ENCODE results near the gene RCVRN. TPM values are rescaled to one million over a fixed set of nuclear protein-coding genes. Genes with fewer than 3 reads are reported as not detected.
A peak's percentile ranks its signal among the peaks of the same experiment; 100 is the strongest.

Gene RCVRN
- total RNA-seq, 1 experiment from 2014 or later: not detected

- no peaks in the 10 kb centered on the region for H3K79me2 ChIP-seq (ENCODE audit: low read depth)
- no peak overlapping the region for H2AFZ ChIP-seq
- intact Hi-C loops (cut with micrococcal nuclease; ENCODE audit: unreplicated experiment): no loop called here
- no peaks in the 10 kb centered on the region for H3K27me3 ChIP-seq (ENCODE audit: insufficient read depth, low read depth)
- POLR2A ChIA-PET (ENCODE audit: unreplicated experiment): no interaction called here
- H3K9me3 ChIP-seq (ENCODE audit: insufficient read depth, low read depth): peaks cover 18% of the 10 kb centered on the region; the same call in 1 of the 2 replicates
- H3K27ac ChIP-seq: no peak overlapping the region
- no peak overlapping the region for H3K4me3 ChIP-seq
- TF ChIP-seq CTCF (conservative IDR thresholded peaks at IDR 0.05) (no peak), EZH2 (IDR thresholded peaks at IDR 0.05; ENCODE audit: low read depth) (no peak)
- H3K36me3 ChIP-seq (ENCODE audit: low read depth): no peaks in the 10 kb centered on the region
- BruUV-seq (replicated peaks): no TSS peak
- H3F3A ChIP-seq (ENCODE audit: insufficient read depth, low read depth): peaks cover 11% of the 10 kb centered on the region; the same call in 1 of the 2 replicates
- no peak overlapping the region for H3K4me2 ChIP-seq
- CTCF ChIA-PET: no interaction called here
- H3K9me2 ChIP-seq (ENCODE audit: insufficient read depth): no peaks in the 10 kb centered on the region
- peaks cover 16% of the 10 kb centered on the region for H3K4me1 ChIP-seq (replicated peaks; ENCODE audit: insufficient read depth)
- DNase-seq: no peak
- no peaks in the 10 kb centered on the region for H4K20me1 ChIP-seq (ENCODE audit: insufficient read depth)
These were observed 18.7 kb downstream of the RCVRN start for GRCh38 chr17:9886141-9886930.

DNA sequence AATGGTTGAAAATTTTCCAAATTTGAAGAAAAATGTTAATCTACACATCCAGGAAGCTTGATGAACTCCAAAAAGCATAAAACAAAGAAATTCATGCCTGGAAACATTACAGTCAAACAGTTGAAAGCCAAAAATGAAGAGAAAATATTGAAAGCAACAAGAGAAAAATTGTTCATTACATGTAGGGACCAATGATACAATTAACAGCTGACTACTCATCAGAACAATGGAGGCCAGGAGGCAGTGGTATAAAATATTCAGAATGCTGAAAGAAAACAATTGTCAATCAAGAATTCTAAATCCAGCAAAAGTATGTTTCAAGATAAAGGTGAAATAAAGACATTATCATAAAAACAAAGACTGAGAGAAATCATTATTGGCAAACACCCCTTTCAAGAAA lies 21.6 kb downstream of the RCVRN start:
- no peak overlapping the region for H3K4me2 ChIP-seq
- H3K9me2 ChIP-seq (ENCODE audit: insufficient read depth): no peaks in the 10 kb centered on the region
- H3K9me3 ChIP-seq (ENCODE audit: insufficient read depth, low read depth): peaks cover 18% of the 10 kb centered on the region; the same call in 1 of the 2 replicates
- CTCF ChIA-PET: no interaction called here
- BruUV-seq (replicated peaks): no TSS peak
- H3K27ac ChIP-seq: no peak overlapping the region
- H3K4me1 ChIP-seq (replicated peaks; ENCODE audit: insufficient read depth): peaks cover 42% of the 10 kb centered on the region
- H3K27me3 ChIP-seq (ENCODE audit: insufficient read depth, low read depth): no peaks in the 10 kb centered on the region
- H3K4me3 ChIP-seq: no peak overlapping the region
- intact Hi-C loops (cut with micrococcal nuclease; ENCODE audit: unreplicated experiment): no loop called here
- POLR2A ChIA-PET (ENCODE audit: unreplicated experiment): no interaction called here
- no peaks in the 10 kb centered on the region for H4K20me1 ChIP-seq (ENCODE audit: insufficient read depth)
- H3K36me3 ChIP-seq (ENCODE audit: low read depth): no peaks in the 10 kb centered on the region
- DNase-seq: no peak
- peaks cover 27% of the 10 kb centered on the region; the same call in 1 of the 2 replicates for H3F3A ChIP-seq (ENCODE audit: insufficient read depth, low read depth)
- no peaks in the 10 kb centered on the region for H3K79me2 ChIP-seq (ENCODE audit: low read depth)
- no peak for TF ChIP-seq EZH2 (IDR thresholded peaks at IDR 0.05; ENCODE audit: low read depth)
- no peak for TF ChIP-seq CTCF (conservative IDR thresholded peaks at IDR 0.05)
- no peak overlapping the region for H2AFZ ChIP-seq

- no TSS peak for BruUV-seq (replicated peaks)
- Histone ChIP-seq H2AFZ (no peak overlapping the region), H3K27me3 (ENCODE audit: insufficient read depth, low read depth) (no peaks in the 10 kb centered on the region), H3K4me2 (peak overlapping the region; percentile 42; the same call in 1 of the 2 replicates), H3K9me2 (ENCODE audit: insufficient read depth) (no peaks in the 10 kb centered on the region), H3K36me3 (ENCODE audit: low read depth) (no peaks in the 10 kb centered on the region), H3K79me2 (ENCODE audit: low read depth) (no peaks in the 10 kb centered on the region), H3K27ac (peak overlapping the region; percentile 72), H3K4me1 (replicated peaks; ENCODE audit: insufficient read depth) (peaks cover 42% of the 10 kb centered on the region), H3K4me3 (0 out of 2 replicates have a peak overlapping the region, but pooled peaks have one; percentile 9), H3K9me3 (ENCODE audit: insufficient read depth, low read depth) (peaks cover 18% of the 10 kb centered on the region; the same call in 1 of the 2 replicates), H3F3A (ENCODE audit: insufficient read depth, low read depth) (peaks cover 26% of the 10 kb centered on the region; the same call in 1 of the 2 replicates), H4K20me1 (ENCODE audit: insufficient read depth) (no peaks in the 10 kb centered on the region)
- intact Hi-C loops (cut with micrococcal nuclease; ENCODE audit: unreplicated experiment): loop anchor here (1.0 kb wide), 1 partner anchor 44 kb away; no protein-coding TSS in a partner anchor
- ChIA-PET CTCF (interaction anchor here (1.0 kb wide), 1 partner anchor 60 kb away, joined by 3 read pairs; no protein-coding TSS in a partner anchor), POLR2A (ENCODE audit: unreplicated experiment) (no interaction called here)
- TF ChIP-seq EZH2 (IDR thresholded peaks at IDR 0.05; ENCODE audit: low read depth) (no peak), CTCF (conservative IDR thresholded peaks at IDR 0.05) (no peak)
- peak; percentile 64 to 92 for DNase-seq
These were observed 24.5 kb downstream of the RCVRN start for GRCh38 chr17:9880582-9880999.
